NCI-H1930 (cell line): ENCODE results near the gene PDE4D.
A peak's percentile ranks its signal among the peaks of the same experiment; 100 is the strongest.

ENCODE experiments used
- DNase-seq, 2 experiments: peaks; one replicate each; lab custom pipeline; 2025; lab: John Stamatoyannopoulos, UW

The PDE4D gene

GRCh38 chr5:59178071-59178470, 715.5 kb downstream of the PDE4D start:
- no peak for DNase-seq

- DNase-seq: no peak
These were observed 715.9 kb downstream of the PDE4D start for GRCh38 chr5:59177644-59178043.

- no peak for DNase-seq
These were observed 719.2 kb downstream of the PDE4D start for GRCh38 chr5:59174248-59174844.

GRCh38 chr5:59173578-59173977, 719.9 kb downstream of the PDE4D start:
- DNase-seq: no peak

GRCh38 chr5:59171131-59171530, 722.4 kb downstream of the PDE4D start:
- DNase-seq: no peak

GRCh38 chr5:59169768-59170150, 723.8 kb downstream of the PDE4D start:
- no peak for DNase-seq

GRCh38 chr5:59169081-59169767, 724.3 kb downstream of the PDE4D start:
- DNase-seq: no peak

- DNase-seq: no peak
These were observed 725.5 kb downstream of the PDE4D start for GRCh38 chr5:59168067-59168466.

GRCh38 chr5:59164041-59164830, 729.3 kb downstream of the PDE4D start:
- DNase-seq: no peak

- DNase-seq: no peak
These were observed 732.1 kb downstream of the PDE4D start for GRCh38 chr5:59161221-59162105.

- DNase-seq: no peak
These were observed 734.7 kb downstream of the PDE4D start for GRCh38 chr5:59158637-59159391.

- no peak for DNase-seq
These were observed 735.4 kb downstream of the PDE4D start for GRCh38 chr5:59158165-59158564.

GRCh38 chr5:59157068-59157467, 736.5 kb downstream of the PDE4D start:
- DNase-seq: no peak

GRCh38 chr5:59152701-59153245, 740.8 kb downstream of the PDE4D start:
- no peak for DNase-seq

- no peak for DNase-seq
These were observed 742.2 kb downstream of the PDE4D start for GRCh38 chr5:59151162-59151889.

- no peak for DNase-seq
These were observed 743.7 kb downstream of the PDE4D start for GRCh38 chr5:59149827-59150226.

GRCh38 chr5:59149271-59149670, 744.3 kb downstream of the PDE4D start:
- DNase-seq: no peak

GRCh38 chr5:59146729-59147128, 746.8 kb downstream of the PDE4D start:
- DNase-seq: no peak

GRCh38 chr5:59143926-59144333, 749.6 kb downstream of the PDE4D start:
- peak in 1 of 2 experiments; percentile 11 for DNase-seq

GRCh38 chr5:59142927-59143326, 750.6 kb downstream of the PDE4D start:
- DNase-seq: no peak
